HEK293 (cell line): ENCODE measurements around the gene PSMD13.

Source experiments
- CTCF ChIP-seq: fragments of 450-650 bp; formaldehyde crosslinking; IDR thresholded peaks from 2 replicates; pipeline ENCODE4 v1.5.1; 2016; ENCODE audit warnings: missing biosample characterization, missing genetic modification characterization
- YY1 ChIP-seq: fragments of 450-650 bp; formaldehyde crosslinking; IDR thresholded peaks from 2 replicates; pipeline ENCODE4 v1.5.1; 2018; ENCODE audit warnings: missing biosample characterization, missing genetic modification characterization
- ZBTB17 ChIP-seq: fragments of 450-650 bp; formaldehyde crosslinking; IDR thresholded peaks from 2 replicates; pipeline ENCODE4 v1.5.1; 2016; ENCODE audit warnings: missing biosample characterization, missing genetic modification characterization
- ZBTB8A ChIP-seq: fragments of 450-650 bp; formaldehyde crosslinking; IDR thresholded peaks from 2 replicates; pipeline ENCODE4 v1.5.1; 2016; ENCODE audit warnings: missing biosample characterization, missing genetic modification characterization
- ZNF202 ChIP-seq: fragments of 450-650 bp; formaldehyde crosslinking; IDR thresholded peaks from 2 replicates; pipeline ENCODE4 v1.5.1; 2016; ENCODE audit warnings: missing biosample characterization, missing genetic modification characterization, borderline replicate concordance
- ZNF239 ChIP-seq: fragments of 450-650 bp; formaldehyde crosslinking; IDR thresholded peaks from 2 replicates; pipeline ENCODE4 v1.5.1; 2016; ENCODE audit warnings: missing biosample characterization, missing genetic modification characterization
- ZNF274 ChIP-seq, 2 experiments: fragments of 200-500 bp in 1 of 2; fragments of 450-650 bp in 1 of 2; sonication (Bioruptor generic) in 1 of 2; formaldehyde crosslinking in 1 of 2; IDR thresholded peaks; 2 replicates each; pipeline versions ENCODE4 v1.5.1 to v1.6.1; 2014 to 2016; ENCODE audit warnings: borderline replicate concordance in 1 of 2, inconsistent platforms in 1 of 2, low read length in 1 of 2, missing biosample characterization in 1 of 2, missing genetic modification characterization in 1 of 2
- ZNF394 ChIP-seq: fragments of 450-650 bp; formaldehyde crosslinking; IDR thresholded peaks from 2 replicates; pipeline ENCODE4 v1.5.1; 2016; ENCODE audit warnings: missing biosample characterization, missing genetic modification characterization, mild to moderate bottlenecking, moderate library complexity, borderline replicate concordance
- ZNF404 ChIP-seq: fragments of 450-650 bp; formaldehyde crosslinking; IDR thresholded peaks from 2 replicates; pipeline ENCODE4 v1.5.1; 2017; ENCODE audit warnings: missing biosample characterization, missing genetic modification characterization
- ZNF670 ChIP-seq: fragments of 450-650 bp; formaldehyde crosslinking; IDR thresholded peaks from 2 replicates; pipeline ENCODE4 v1.5.1; 2016; ENCODE audit warnings: missing biosample characterization, missing genetic modification characterization, low read depth

DNA sequence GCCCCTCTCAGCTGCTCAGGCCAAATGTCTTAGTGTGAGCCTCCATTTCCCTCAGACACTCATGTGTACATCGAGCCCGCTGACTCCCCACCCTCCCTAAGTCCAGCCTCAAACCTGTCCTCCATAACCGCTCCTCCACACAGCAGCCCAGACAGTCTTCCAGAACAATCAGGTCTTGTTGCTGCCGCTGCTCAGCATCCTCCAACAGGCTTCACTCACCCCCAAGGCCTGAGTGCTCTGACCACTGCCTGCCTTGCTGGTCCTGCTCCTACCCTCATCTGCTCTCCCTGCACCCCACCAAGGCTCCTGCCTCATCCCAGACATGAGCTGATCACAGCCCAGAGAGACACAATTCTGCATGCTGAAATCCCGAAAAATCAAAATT, 17.1 kb downstream of the PSMD13 start:
- TF ChIP-seq ZBTB17 (no peak), ZNF670 (no peak), ZNF274 (IDR thresholded peaks at IDR 0.05; ENCODE audit: low read length) (no peak), ZNF274 (tag by site-specific recombination; IDR thresholded peaks at IDR 0.05; ENCODE audit: borderline replicate concordance) (no peak), CTCF (tag by site-specific recombination) (no peak), ZNF394 (tag by site-specific recombination) (no peak), ZNF202 (tag by site-specific recombination) (no peak), ZNF404 (no peak), ZBTB8A (tag by site-specific recombination) (no peak), ZNF239 (tag by site-specific recombination) (no peak), YY1 (tag by site-specific recombination) (no peak)
